Skeletal muscle cell (primary cell): Measurements from ENCODE around the gene SMARCE1.

Experiments used
- DNase-seq: peaks from one replicate; pipeline ENCODE4 v3.0.0-alpha.2; 2010; ENCODE audit warnings: low read depth
- H3K4me3 ChIP-seq: 2 replicates; pipeline ENCODE4 v1.5.1; 2011; ENCODE audit warnings: low read depth, mild to moderate bottlenecking, control low read depth, low read length, moderate library complexity

Gene SMARCE1

GRCh38 chr17:40614431-40615067, 33.1 kb downstream of the SMARCE1 start:
- no peak overlapping the region for H3K4me3 ChIP-seq
- no peak for DNase-seq

- H3K4me3 ChIP-seq, result no peak overlapping the region
- no peak for DNase-seq
These were observed 34.0 kb downstream of the SMARCE1 start for GRCh38 chr17:40613467-40614154.

- no peak for DNase-seq
- H3K4me3 ChIP-seq, result no peak overlapping the region
These were observed 34.9 kb downstream of the SMARCE1 start for GRCh38 chr17:40612599-40613244.

GRCh38 chr17:40611840-40612474, 35.7 kb downstream of the SMARCE1 start:
- no peak for DNase-seq
- no peak overlapping the region for H3K4me3 ChIP-seq

- no peak for DNase-seq
- no peak overlapping the region for H3K4me3 ChIP-seq
These were observed 37.3 kb downstream of the SMARCE1 start for GRCh38 chr17:40610359-40610758.

GRCh38 chr17:40608061-40608581, 39.5 kb downstream of the SMARCE1 start:
- no peak for DNase-seq

GRCh38 chr17:40607641-40608040, 40.0 kb downstream of the SMARCE1 start:
- no peak overlapping the region for H3K4me3 ChIP-seq
- no peak for DNase-seq

More at GRCh38 chr17:40608061-40608581, 39.5 kb downstream of the SMARCE1 start:
- H3K4me3 ChIP-seq, result no peak overlapping the region

- H3K4me3 ChIP-seq, result no peak overlapping the region
- no peak for DNase-seq
These were observed 40.9 kb downstream of the SMARCE1 start for GRCh38 chr17:40606548-40607353.

GRCh38 chr17:40605306-40605705, 42.3 kb downstream of the SMARCE1 start:
- DNase-seq, result no peak
- no peak overlapping the region for H3K4me3 ChIP-seq

GRCh38 chr17:40604327-40605080, 43.1 kb downstream of the SMARCE1 start:
- H3K4me3 ChIP-seq, result no peak overlapping the region

GRCh38 chr17:40602445-40603443, 44.9 kb downstream of the SMARCE1 start:
- no peak for DNase-seq

More at GRCh38 chr17:40604327-40605080, 43.1 kb downstream of the SMARCE1 start:
- DNase-seq, result no peak

GRCh38 chr17:40600486-40601046, 47.1 kb downstream of the SMARCE1 start:
- DNase-seq, result no peak
- no peak overlapping the region for H3K4me3 ChIP-seq

More at GRCh38 chr17:40602445-40603443, 44.9 kb downstream of the SMARCE1 start:
- H3K4me3 ChIP-seq, result no peak overlapping the region

- H3K4me3 ChIP-seq, result no peak overlapping the region
- no peak for DNase-seq
These were observed 48.2 kb downstream of the SMARCE1 start for GRCh38 chr17:40599468-40599763.

- DNase-seq, result peak; percentile 76
- no peak overlapping the region for H3K4me3 ChIP-seq
These were observed 48.8 kb downstream of the SMARCE1 start for GRCh38 chr17:40598619-40599467.

GRCh38 chr17:40598301-40598618, 49.4 kb downstream of the SMARCE1 start:
- H3K4me3 ChIP-seq, result no peak overlapping the region
- no peak for DNase-seq

- no peak overlapping the region for H3K4me3 ChIP-seq
- DNase-seq, result no peak
These were observed 49.9 kb downstream of the SMARCE1 start for GRCh38 chr17:40597556-40598300.
